GM18526 (cell line): Measurements from ENCODE around the gene SFXN3.

Source experiments
- POLR2A ChIP-seq: IDR thresholded peaks from 3 replicates; pipeline ENCODE4 v1.6.1; 2011; ENCODE audit not compliant: insufficient read length; ENCODE audit errors: extremely low read depth

Gene SFXN3

GRCh38 chr10:101007915-101008822, 22.9 kb upstream of the SFXN3 start:
- TF ChIP-seq POLR2A = no peak

GRCh38 chr10:101008823-101009423, 22.1 kb upstream of the SFXN3 start:
- TF ChIP-seq POLR2A = no peak

GRCh38 chr10:101010329-101010728, 20.7 kb upstream of the SFXN3 start:
- TF ChIP-seq POLR2A = no peak

GRCh38 chr10:101011517-101012423, 19.3 kb upstream of the SFXN3 start:
- no peak for TF ChIP-seq POLR2A

GRCh38 chr10:101012525-101013364, 18.3 kb upstream of the SFXN3 start:
- no peak for TF ChIP-seq POLR2A

GRCh38 chr10:101013365-101013825, 17.6 kb upstream of the SFXN3 start:
- no peak for TF ChIP-seq POLR2A

- no peak for TF ChIP-seq POLR2A
Observed at GRCh38 chr10:101014230-101014884, 16.7 kb upstream of the SFXN3 start.

GRCh38 chr10:101014966-101015581, 16.0 kb upstream of the SFXN3 start:
- TF ChIP-seq POLR2A = no peak

- no peak for TF ChIP-seq POLR2A
Observed at GRCh38 chr10:101015582-101015973, 15.5 kb upstream of the SFXN3 start.

GRCh38 chr10:101016814-101017213, 14.2 kb upstream of the SFXN3 start:
- TF ChIP-seq POLR2A = no peak

- no peak for TF ChIP-seq POLR2A
Observed at GRCh38 chr10:101018118-101018599, 12.9 kb upstream of the SFXN3 start.

GRCh38 chr10:101018600-101019439, 12.2 kb upstream of the SFXN3 start:
- TF ChIP-seq POLR2A = no peak

- no peak for TF ChIP-seq POLR2A
Observed at GRCh38 chr10:101019440-101019703, 11.7 kb upstream of the SFXN3 start.
